GM18499 (cell line): ENCODE results near the gene GPR89A.
"Not testable (repeated sequence)": the region's sequence is repeated elsewhere in the genome, so short reads cannot be mapped to it uniquely, and the experiment has no call there.

ENCODE experiments used
- ATAC-seq: cut with Tn5 transposase; IDR thresholded peaks from one replicate; pipeline ENCODE4 v1.9.1; 2021; ENCODE audit warnings: moderate number of reproducible peaks; ENCODE audit not compliant: insufficient read depth, unreplicated experiment

GPR89A gene

DNA sequence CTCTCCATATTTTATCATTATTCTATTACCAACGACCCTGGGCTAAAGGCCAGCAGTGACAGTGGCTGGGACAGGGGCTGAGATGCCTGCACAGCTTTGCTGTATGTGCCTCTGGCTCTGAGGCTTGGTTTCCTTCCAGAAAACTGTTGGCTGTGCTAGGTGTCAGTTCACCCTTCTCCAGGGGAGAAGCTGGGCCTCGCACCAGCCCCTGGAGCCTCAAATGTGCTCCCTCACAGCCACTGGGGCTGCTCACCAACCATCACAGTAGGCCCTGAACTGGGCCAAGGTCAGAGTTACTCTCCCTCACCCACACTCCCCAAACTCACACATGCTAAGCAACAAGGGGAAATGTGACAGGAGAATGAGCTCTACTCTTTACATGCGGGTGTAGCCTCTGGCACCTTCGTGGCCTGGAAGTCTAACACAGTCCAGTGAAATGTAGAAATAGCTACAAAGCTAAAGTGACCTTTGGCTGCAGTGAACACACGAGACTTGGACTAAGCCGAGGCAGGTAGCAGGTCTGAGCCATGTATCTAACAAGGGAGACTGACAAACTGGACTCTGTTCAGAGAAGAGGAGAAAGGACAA is 106.8 kb downstream of the GPR89A start:
- no peak for ATAC-seq

DNA sequence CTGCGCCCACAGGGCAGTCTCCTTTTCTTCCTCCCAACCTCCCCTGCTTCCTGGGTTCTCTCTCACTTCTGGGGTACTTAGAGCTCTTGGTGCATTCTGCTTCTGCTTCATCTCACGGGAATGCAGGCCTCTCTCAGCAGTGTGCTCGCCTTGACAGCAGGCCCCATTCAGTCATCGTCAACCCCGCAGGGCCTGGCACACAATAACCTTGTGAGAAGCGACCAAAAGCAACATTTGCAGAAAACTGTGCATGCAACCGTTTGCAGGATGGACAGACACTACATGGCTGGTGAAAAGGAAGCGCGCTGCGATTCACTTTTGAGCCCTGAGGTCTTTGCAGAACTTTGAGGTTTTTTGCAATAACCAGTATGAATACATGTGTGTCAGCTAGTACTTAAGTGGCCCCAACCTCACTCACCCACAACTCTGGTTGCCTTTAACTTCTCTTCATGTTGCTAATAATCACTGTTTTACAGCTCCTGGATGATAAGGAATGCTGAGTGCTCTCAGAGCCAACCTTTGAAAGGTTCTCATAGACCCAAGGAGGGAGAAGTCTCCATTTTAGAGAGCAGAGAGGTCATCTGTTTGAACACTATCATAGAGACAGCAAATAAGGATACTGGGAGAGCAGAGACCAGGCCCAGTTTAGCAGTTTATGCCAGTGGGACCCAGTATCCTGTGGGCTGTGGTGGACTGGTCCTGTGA is 109.0 kb downstream of the GPR89A start:
- no peak for ATAC-seq

DNA sequence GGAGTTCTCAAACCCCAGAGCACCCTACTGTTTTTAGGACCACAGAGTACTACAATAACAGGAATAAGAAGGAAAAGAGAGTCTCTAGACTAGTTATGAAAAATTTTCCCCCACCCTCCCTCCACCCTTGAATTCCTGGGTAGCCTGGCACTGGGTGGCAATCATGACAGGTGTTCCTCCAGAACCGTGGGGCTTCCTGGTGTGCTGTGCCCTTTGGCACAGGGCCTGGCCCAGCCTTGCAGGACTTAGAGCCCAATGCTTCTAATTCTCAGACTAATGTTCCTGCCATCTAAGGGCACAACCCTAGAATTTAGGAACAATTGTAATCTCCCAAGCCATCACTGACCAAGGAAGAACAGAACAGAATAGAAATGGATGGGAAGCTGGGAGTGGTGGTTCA is 110.0 kb downstream of the GPR89A start:
- no peak for ATAC-seq

DNA sequence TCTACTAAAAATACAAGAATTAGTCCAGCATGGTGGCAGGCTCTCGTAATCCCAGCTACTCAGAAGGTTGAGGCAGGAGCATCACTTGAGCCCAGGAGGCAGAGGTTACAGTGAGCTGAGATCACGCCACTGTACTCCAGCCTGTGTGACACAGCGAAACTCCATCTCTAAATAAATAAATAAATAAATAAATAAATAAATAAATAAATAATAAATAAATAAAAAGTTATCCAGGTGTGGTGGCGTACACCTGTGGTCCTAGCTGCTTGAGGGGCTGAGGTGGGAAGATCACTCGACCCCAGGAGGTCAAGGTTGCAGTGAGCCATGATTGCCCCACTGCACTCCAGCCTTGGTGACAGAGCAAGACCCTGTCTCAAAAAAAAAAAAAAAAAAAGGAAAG is 110.7 kb downstream of the GPR89A start:
- not testable (repeated sequence) for ATAC-seq

DNA sequence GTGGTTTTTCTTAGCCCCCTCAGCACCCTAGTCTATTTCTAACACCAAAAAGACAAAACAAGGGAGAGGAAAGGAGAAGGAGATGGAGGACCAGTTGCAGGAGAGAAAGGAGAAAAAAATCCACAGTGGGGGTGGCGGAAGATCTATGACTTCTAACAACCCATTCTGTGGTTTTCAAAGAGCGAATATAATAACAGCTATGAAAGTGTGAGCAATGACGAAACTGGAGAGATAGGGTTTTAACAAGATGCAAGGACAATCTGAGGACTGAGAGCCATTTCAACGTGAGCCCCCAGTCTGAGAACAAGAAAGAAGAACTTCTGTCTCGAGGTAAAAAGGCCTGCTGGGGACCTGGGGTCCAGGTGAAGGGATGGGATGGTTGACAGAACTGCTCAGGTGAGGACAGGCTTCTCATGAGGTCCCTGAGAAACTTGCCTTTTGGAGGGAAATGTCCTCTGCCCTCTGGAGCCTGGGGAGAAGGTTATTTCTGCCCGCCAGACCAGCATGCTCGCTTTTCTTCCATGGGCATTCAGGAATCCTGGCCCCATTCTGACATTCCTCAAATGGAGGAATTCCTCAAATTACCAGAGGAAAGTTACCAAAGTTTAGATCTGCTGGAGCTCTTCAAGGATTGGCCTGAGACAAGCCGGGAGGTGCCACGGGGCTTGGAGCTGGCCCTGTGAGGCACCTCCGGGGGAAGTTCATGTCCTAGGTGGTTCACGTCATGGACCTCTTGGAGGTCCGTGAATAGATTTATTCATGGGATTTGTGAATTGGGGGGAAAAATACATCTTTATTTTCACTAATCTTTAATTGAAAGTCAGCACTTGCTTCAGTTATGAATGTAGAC is 111.7 kb downstream of the GPR89A start, which contains the start of gene CD160:
Gene CD160 (plus strand): TSS at position 270 of the 850 bp plus-strand sequence. CDS start 8,829 bp downstream, outside the sequence.
- no peak for ATAC-seq
